Measurements from ENCODE around the gene HDGF.

The HDGF gene

GRCh38 chr1:156717351-156717750 lies 34.1 kb downstream of the HDGF start:
- no peak for DNase-seq

GRCh38 chr1:156714830-156715229 lies 36.6 kb downstream of the HDGF start:
- no peak for DNase-seq

GRCh38 chr1:156712626-156713025 lies 38.8 kb downstream of the HDGF start:
- DNase-seq = no peak

- no peak for DNase-seq
These were observed 40.3 kb downstream of the HDGF start for GRCh38 chr1:156711011-156711817.

- peak in 1 of 2 donors; percentile 11 for DNase-seq
These were observed 41.6 kb downstream of the HDGF start for GRCh38 chr1:156709757-156710489.

- no peak for DNase-seq
These were observed 42.4 kb downstream of the HDGF start for GRCh38 chr1:156709031-156709430.

- no peak for DNase-seq
These were observed 43.2 kb downstream of the HDGF start for GRCh38 chr1:156708218-156708661.

- DNase-seq = no peak
These were observed 43.9 kb downstream of the HDGF start for GRCh38 chr1:156707417-156708217.

GRCh38 chr1:156706657-156707416 lies 44.6 kb downstream of the HDGF start:
- DNase-seq = no peak

- DNase-seq = peak in 1 of 2 donors; percentile 25
These were observed 45.4 kb downstream of the HDGF start for GRCh38 chr1:156705918-156706656.

- DNase-seq = no peak
These were observed 46.1 kb downstream of the HDGF start, which contains the start of gene CRABP2 for GRCh38 chr1:156705321-156705917. Gene CRABP2 (minus strand): TSS chr1:156705583. CDS start chr1:156705446, 137 bp downstream.

GRCh38 chr1:156704930-156705320 lies 46.5 kb downstream of the HDGF start:
- DNase-seq = no peak

- DNase-seq = no peak
These were observed 47.2 kb downstream of the HDGF start for GRCh38 chr1:156704166-156704711.

- DNase-seq = no peak
These were observed 47.7 kb downstream of the HDGF start for GRCh38 chr1:156703741-156704140.

GRCh38 chr1:156703336-156703735 lies 48.1 kb downstream of the HDGF start:
- DNase-seq = no peak

- DNase-seq = no peak
These were observed 50.5 kb downstream of the HDGF start for GRCh38 chr1:156700736-156701531.

GRCh38 chr1:156698995-156699394 lies 52.5 kb downstream of the HDGF start:
- no peak for DNase-seq

GRCh38 chr1:156697481-156697880 lies 54.0 kb downstream of the HDGF start:
- DNase-seq = no peak

- no peak for DNase-seq
These were observed 54.7 kb downstream of the HDGF start for GRCh38 chr1:156696755-156697154.

- DNase-seq = no peak
These were observed 56.8 kb downstream of the HDGF start for GRCh38 chr1:156694690-156694962.
